AG04449 (cell line): ENCODE measurements around the gene DDX10.

ENCODE experiments used
- CTCF ChIA-PET: fragments of 350-600 bp; formaldehyde crosslinking; extraction: SDS; loops from one replicate; lab custom pipeline; 2021; ENCODE audit warnings: antibody characterized with exemption; lab: Yijun Ruan, JAX
- POLR2A ChIA-PET: fragments of 400-600, 350-600 bp; formaldehyde crosslinking; extraction: SDS; loops from one replicate; lab custom pipeline; 2020; ENCODE audit warnings: antibody characterized with exemption, inconsistent platforms; lab: Yijun Ruan, JAX
- DNase-seq: peaks from one replicate; pipeline ENCODE4 v3.0.0-alpha.2; 2010; ENCODE audit warnings: low read depth, low spot score
- H3K4me3 ChIP-seq: 2 replicates; pipeline ENCODE4 v1.5.1; 2011; ENCODE audit warnings: low read depth, mild to moderate bottlenecking, control low read depth, low read length
- CTCF ChIP-seq: IDR thresholded peaks from one replicate; pipeline ENCODE4 v1.5.1; 2011; ENCODE audit warnings: mild to moderate bottlenecking, moderate library complexity, low read length, control low read depth, inconsistent platforms; ENCODE audit not compliant: insufficient read depth; ENCODE audit errors: missing control alignments

Gene DDX10

DNA sequence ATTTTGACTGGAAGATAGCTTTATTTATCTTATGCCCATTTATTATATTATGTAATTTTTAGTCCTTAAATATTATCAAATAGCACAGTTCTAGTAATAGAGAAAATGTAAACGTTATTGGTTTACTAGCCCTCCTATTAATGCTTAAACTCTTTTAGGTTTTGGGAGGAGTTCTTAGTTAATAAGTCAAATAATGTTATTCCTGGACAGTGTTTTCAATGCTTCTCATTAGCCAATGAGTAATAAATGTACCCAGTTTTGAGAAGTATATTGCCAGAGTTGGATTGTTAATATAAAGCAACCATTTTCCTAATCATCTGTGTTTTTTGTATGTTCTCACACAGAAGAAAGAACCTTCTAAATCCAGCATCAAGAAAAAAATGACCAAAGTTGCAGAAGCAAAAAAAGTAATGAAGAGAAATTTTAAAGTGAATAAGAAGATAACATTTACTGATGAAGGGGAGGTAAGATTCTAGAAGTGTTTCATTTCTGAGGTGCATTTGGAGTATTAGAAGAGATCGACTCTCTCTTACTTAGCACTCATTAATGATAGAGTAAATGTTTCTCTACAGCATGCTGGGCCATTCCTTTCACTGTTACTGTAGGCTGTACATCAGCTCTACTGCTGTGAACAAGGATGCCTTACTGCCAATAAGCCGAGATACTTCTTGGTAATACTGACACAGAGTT is 173.4 kb downstream of the DDX10 start:
- CTCF ChIA-PET: no interaction called here

DNA sequence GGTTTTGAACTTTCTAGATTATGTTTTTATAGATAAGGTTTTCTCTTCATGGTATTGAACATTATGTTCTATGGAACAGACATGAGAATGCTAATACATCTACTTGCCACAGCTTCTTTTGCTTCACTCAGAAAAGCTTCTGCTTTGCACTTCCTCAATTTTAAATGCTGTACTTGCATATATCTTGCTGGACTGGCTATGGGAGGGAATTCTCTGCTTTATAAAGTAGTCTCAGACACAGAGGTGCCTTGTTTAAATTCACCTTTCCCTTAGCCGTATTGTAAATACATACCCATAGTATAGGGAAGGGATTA is 173.9 kb downstream of the DDX10 start:
- no peak overlapping the region for H3K4me3 ChIP-seq
- ChIA-PET POLR2A (no interaction called here), CTCF (no interaction called here)
- DNase-seq: no peak
- no peak for TF ChIP-seq CTCF

More for the DNA sequence above, 173.4 kb downstream of the DDX10 start:
- POLR2A ChIA-PET: no interaction called here
- no peak overlapping the region for H3K4me3 ChIP-seq
- TF ChIP-seq CTCF: no peak
- DNase-seq: no peak

GRCh38 chr11:108846009-108846408 is 181.1 kb downstream of the DDX10 start:
- ChIA-PET POLR2A (no interaction called here), CTCF (no interaction called here)
- TF ChIP-seq CTCF: no peak
- DNase-seq: no peak
- no peak overlapping the region for H3K4me3 ChIP-seq

DNA sequence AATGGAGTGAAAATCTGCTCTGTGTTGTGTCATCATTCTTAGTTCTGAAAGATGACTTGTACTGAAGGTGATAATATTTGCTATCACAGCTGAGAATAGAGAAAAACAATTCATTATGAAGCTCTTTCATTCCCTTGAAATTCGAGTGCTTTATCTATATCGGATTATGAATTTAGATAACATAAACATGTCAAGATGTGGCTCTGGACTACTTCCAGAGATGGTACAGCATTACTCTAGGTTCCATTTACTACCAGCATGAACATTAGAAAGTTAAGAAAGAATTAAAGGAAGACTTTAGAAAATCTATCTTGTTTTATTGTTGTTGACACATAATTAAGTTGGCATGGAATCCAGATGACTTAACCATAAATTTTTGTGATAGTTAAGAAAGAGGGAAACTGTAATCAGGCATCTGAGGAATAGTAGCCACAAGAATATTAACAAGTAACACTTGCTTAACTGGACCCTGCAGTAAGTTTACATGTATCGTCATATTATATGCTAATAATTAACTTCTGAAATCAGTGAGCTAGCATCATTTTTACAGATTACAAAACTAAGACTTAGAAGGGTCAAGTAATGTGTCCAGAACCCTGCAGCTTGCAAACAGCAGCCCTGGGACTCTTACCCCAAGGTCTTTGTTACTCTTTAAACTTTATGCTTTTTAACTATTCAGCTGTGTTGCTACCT is 182.6 kb downstream of the DDX10 start:
- no peak overlapping the region for H3K4me3 ChIP-seq
- POLR2A ChIA-PET: no interaction called here
- CTCF ChIA-PET: interaction anchor here (1.2 to 1.3 kb wide), 2 partner anchors 9 to 15 kb away, joined by 3 read pairs; no protein-coding TSS in a partner anchor
- DNase-seq: no peak
- no peak for TF ChIP-seq CTCF

DNA sequence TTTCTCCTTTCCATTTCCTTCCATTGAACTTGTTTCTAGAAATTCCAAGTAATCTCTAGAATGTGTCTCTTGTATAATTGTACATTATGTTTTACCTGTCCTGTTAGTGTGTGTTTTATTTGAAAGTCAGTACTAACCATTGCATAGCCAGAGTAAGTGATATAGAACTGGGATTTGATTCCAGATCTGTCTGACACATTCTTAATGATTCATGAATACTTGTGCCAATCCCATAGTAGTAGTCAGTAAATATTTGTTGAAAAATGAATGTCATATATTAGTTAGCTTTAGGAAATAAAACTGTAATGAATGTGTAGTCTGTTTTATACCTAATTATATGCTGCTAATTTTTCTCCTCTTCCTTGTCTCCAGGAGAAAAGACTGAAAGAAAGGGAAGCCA is 186.9 kb downstream of the DDX10 start:
- no peak for DNase-seq
- no peak for TF ChIP-seq CTCF
- H3K4me3 ChIP-seq: no peak overlapping the region
- CTCF ChIA-PET: interaction anchor here (1.3 kb wide), 1 partner anchor 19 kb away, joined by 3 read pairs; no protein-coding TSS in a partner anchor
- POLR2A ChIA-PET: no interaction called here

DNA sequence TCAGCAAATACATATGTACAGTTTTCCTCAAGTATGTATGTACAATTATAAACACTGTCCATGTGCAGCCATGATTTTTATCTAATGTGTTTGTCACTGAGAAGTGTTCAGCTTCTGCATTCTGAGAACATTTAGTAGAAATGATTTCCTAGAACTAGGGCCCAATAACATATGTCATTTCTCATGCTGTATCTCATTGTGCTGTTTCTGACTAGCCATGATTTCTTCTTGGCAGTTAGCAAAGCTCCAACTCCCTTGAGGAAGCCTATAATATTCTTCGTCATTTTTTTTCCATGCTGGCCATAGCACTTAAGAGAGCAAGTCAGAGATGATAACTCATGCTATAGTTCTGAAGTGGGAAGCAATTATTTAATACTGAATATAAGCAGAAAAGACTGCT is 187.8 kb downstream of the DDX10 start:
- POLR2A ChIA-PET: no interaction called here
- no peak for DNase-seq
- CTCF ChIA-PET: interaction anchor here (1.3 kb wide), 1 partner anchor 19 kb away, joined by 3 read pairs; no protein-coding TSS in a partner anchor
- no peak for TF ChIP-seq CTCF
- H3K4me3 ChIP-seq: no peak overlapping the region
